GM18505 (cell line): Measurements from ENCODE around the gene SLC6A11.

Source experiments
- ATAC-seq: cut with Tn5 transposase; IDR thresholded peaks from one replicate; pipeline ENCODE4 v1.9.1; 2021; ENCODE audit not compliant: unreplicated experiment
- POLR2A ChIP-seq: IDR thresholded peaks from 4 replicates; pipeline ENCODE4 v1.6.1; 2011; ENCODE audit warnings: borderline replicate concordance; ENCODE audit not compliant: insufficient read depth, insufficient read length; ENCODE audit errors: extremely low read depth

The SLC6A11 gene

DNA sequence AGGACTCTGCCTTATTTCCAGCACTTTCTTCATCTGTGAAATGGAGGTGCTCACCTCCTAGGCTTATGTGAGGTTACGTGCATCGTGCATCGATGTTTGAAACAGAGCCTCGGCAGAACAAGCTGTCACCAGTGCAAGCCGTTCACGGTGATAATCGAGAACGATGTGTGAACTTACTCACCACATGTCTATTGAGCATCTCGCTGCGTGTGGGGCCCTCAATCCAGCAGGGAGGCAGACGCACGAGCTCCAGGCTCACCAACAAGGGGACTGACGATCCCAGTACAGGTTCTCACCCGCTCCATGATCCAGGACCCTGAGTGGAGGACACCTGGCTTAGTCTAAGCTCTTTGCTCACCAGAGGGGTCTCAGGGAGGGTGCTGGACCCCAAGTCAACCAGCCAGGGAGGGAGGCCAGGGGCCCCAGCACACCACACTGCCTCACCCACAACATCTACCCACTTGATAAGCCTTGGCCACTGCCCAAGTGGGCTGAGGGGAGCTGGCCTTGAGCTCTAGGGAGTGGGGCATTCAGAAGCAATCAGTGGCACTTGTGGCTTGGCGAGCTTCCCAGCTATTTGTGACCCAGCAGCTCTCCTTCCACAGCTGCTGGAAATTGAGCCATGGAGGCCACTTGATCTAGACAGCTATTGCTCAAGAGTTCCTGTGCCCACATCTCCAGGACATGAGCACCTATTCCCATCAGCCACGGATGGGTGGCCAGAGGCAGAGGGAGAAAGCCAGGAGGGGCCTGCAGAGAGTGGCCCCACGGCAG lies 142.1 kb downstream of the SLC6A11 start:
- no peak for TF ChIP-seq POLR2A
- no peak for ATAC-seq

DNA sequence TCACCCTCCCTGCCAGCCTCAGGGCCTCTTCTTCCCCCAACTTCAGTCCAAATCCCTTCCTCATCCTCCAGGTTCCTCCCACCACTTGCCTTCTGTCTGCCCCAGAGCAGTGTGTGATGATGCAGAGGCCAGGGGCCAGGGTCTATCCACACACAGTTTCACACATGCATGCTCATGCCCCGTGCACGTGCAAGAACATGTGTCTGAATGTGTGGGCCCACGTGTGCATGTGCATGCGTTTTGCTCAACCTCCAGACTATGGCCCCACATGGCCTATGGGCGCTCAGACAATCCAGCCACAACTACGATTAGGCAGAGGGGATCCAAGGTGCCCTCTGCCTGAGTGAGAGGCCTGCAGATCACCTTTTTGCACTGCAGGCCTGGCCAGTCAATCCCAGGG lies 144.2 kb downstream of the SLC6A11 start:
- no peak for ATAC-seq
- TF ChIP-seq POLR2A: no peak

DNA sequence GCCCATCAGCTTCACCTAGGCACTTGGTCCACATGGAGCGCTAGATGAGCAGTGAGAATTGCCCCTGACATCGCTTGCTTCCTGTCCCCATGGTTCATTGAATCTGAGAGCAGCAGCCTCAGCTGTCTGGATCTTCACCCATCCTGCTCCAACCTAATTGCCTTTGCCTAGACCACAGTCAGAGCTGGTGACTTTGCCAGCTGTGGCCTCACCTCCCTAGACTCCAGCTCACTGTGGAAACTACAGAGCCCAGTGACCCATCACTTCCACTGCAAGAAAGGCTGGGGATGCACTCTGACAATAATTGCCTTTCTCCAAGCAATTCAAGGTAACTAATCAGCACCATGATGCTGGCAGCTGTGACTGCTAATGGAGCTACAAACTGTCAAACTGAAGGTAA lies 145.9 kb downstream of the SLC6A11 start:
- TF ChIP-seq POLR2A: no peak
- ATAC-seq: no peak

DNA sequence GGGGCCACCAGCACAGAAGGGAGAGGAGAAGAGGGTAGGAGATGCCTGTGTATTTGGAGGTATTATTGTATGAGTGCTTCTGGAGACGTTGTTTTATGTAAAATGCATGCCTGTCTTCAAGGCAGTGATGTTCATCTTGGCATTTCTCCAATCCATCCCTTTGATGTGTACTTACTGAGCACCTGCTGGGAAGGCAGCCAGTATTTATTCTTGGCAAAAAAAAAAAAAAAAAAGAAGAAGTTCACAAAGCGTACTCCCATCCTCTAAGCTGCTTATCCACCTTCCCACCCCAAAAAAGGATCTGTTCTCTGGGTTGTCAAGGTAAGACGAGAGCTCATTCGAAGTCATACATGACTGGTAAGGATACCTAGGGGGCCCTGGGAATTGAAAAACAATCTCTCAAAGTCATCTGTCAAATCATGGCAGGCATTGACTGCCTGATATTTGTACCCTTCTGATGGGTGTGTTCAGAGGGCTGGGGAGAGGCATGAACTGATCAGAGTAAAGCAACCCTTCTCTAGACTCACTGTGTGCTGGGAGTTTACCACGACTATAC lies 146.5 kb downstream of the SLC6A11 start:
- no peak for ATAC-seq
- no peak for TF ChIP-seq POLR2A

DNA sequence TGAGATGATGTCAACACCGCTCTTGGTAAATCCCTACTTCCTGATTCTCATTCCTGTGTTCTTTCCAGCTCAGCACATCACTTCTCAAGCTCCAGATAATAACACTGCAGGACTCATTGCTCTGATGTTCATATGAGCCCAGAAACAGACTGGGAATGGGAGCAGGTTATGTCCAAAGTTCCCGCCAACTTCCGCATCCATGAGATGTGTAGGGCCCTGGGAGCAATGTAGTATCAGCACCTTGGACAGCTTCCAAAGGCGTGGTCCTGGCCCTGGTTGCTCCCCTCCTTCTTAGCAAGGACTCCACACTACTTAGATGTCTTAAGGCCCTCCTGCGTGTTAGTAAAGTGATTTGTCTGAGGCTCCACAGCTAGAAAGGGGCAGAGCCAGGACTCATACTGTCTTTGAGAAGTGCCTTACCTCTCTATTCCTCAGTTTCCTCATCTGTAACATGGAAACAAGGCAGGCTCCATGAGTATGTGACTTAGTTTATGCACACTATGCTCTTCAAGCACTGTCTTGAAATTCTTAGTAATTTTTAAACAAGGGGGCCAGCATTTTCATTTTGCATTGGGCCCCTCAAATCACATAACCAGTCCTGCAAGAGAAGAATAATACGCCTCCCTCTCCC lies 148.6 kb downstream of the SLC6A11 start:
- ATAC-seq: no peak
- TF ChIP-seq POLR2A: no peak

DNA sequence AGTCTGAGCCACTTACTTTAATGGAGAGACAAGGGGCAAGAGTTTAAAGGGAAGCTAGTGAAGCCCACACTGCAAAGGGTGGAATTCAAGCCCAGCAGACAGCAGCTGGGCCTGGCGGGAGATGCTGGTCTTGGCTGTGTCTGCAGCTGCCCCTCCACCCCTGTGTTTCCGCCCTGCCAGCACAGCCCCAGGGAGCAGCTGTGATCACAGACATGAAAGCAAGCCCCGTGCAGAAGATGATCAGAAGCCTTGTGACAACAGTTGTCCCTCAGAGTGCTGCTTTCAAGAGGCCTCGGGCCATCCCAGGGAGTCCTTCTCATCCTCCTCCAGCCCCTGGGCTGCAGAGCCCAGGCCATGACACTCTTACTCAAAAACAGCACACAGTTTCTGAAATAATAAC lies 152.4 kb downstream of the SLC6A11 start:
- no peak for ATAC-seq
- no peak for TF ChIP-seq POLR2A

GRCh38 chr3:10970306-10970960 lies 154.4 kb downstream of the SLC6A11 start:
- TF ChIP-seq POLR2A: no peak

GRCh38 chr3:10972072-10972782 lies 156.2 kb downstream of the SLC6A11 start:
- TF ChIP-seq POLR2A: no peak
- ATAC-seq: no peak

More at GRCh38 chr3:10970306-10970960, 154.4 kb downstream of the SLC6A11 start:
- no peak for ATAC-seq

DNA sequence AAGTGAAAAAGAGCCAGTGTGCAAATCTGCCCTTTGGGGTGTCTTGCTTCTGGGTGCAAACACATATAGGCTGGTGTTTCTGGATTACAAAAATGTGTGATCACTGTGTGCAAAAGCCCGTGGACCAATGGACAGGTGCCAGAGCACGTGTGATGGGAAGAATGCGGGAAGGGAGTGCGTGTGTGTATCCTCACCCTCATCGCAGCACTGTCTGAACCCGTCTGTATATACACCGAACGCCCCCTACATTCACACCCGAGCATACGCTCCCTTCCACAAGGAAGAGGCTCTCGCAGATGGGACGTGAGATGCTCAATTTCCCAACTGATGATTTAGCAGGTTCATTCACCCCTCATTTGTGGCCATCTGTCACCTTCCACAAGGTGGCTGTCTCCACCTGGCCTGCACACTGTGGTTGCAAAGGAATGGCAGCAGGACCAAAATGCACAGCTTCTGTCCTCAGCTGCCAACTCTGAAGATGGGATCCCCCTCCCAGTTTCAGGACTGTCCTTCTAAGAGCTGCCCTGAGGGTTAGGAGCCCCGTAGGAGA lies 157.1 kb downstream of the SLC6A11 start:
- no peak for TF ChIP-seq POLR2A
- no peak for ATAC-seq

DNA sequence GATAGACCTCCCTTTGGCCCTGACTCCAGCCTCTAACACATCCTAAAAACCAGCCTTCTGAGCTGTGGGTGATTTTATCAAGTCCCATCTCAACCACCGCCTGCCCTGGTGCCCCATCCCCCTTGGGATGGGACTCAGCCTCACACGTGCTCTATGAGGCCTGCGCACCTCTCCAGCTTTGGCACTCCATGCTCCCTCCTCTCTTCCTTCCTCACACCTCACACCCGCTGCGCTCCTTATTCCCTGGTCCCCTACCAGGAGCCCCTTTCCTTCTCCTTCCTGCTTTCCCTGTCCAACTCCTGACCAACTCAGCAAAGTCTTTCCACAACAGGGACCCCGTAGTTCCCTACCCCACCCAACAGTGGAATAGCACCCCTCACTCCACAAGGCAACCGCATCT lies 158.1 kb downstream of the SLC6A11 start:
- ATAC-seq: no peak
- no peak for TF ChIP-seq POLR2A

DNA sequence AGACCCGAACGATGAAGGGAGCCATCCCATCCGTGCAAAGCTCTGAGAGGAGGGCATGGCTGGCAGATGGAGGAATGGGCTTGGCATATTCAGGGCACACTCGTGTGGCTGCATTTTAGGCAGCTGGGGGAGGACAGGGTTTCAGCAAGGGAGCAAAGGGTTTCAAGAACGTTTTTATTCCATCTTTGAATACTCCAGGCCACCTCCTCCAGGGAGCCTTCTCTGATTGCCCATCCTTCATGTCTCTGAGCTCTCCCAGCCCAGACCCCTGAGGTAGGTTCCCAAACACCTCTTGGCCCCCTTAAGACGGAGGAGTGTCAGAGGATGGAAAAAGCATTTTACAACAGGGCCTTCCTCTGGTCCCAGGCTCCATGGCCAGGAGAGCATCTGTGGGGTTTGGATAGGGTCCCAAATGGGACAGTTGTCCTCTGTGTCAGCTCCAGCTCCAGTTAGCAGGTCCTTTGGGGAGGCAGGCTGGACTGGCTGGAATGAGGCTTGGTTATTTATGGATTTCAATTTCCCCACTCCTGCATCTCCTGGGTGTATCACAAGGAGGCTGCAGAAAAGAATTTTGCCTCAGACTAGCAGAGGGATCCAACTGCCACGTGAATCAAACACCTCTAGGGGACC lies 158.8 kb downstream of the SLC6A11 start:
- ATAC-seq: no peak

DNA sequence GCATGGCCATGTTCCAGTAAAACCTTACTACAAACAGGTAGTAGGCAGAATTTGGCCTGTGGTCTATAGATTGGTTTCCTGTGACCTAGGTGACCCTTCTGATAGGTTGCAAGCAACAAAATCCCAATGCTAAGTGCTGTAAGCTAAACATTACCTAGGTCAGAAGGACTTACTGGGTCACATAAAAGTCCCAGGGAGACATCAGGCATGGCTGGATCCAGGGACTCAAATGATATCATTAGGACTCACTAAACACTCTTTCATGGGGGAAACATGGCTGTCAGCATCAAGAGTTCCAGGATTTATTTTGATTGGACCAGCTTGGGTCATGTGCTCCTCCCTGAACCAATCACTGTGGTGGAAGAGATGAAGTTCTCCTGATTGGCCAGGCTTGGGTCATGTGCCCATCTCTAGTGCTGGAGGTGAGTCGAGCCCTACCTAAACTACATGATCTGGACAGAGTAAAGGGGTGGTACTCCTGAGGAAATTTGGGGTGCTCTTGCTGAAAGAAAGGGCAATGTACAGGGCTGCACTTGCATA lies 159.7 kb downstream of the SLC6A11 start:
- ATAC-seq: no peak
- no peak for TF ChIP-seq POLR2A

More for the DNA sequence above, 158.8 kb downstream of the SLC6A11 start:
- no peak for TF ChIP-seq POLR2A

DNA sequence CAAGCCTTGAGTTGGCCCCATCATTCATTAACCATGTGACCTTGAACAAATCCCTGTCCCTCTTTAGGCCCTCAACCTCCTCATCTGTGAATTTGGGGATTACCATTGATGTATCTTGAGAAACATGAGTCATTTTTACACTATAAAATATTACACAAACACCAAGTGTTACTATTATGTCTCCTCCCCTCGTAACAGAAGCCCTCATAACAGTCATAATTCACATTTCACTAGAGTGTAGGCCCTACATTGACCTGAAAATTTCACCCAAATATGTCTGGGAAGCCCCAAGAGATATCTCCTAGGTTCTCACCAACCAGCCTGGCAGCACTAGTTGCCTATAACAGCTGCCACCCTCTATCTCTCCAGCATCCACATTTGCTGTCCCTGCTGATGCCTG lies 160.7 kb downstream of the SLC6A11 start:
- ATAC-seq: no peak
- TF ChIP-seq POLR2A: no peak
